ENCODE measurements around the gene ANKRD29.
"Not testable (repeated sequence)": the region's sequence is repeated elsewhere in the genome, so short reads cannot be mapped to it uniquely, and the experiment has no call there.

The ANKRD29 gene

GRCh38 chr18:23613091-23613475 lies 49.6 kb downstream of the ANKRD29 start:
- DNase-seq, result not testable (repeated sequence)

- no peak for DNase-seq
These were observed 50.1 kb downstream of the ANKRD29 start for GRCh38 chr18:23612434-23613090.

- no peak for DNase-seq
These were observed 53.2 kb downstream of the ANKRD29 start for GRCh38 chr18:23609390-23610023.

- DNase-seq, result no peak
These were observed 54.5 kb downstream of the ANKRD29 start for GRCh38 chr18:23608211-23608610.

GRCh38 chr18:23605941-23606340 lies 56.8 kb downstream of the ANKRD29 start:
- no peak for DNase-seq

- no peak for DNase-seq
These were observed 62.9 kb downstream of the ANKRD29 start for GRCh38 chr18:23599809-23600208.

GRCh38 chr18:23596183-23596582 lies 66.5 kb downstream of the ANKRD29 start:
- DNase-seq, result no peak

- no peak for DNase-seq
These were observed 67.1 kb downstream of the ANKRD29 start for GRCh38 chr18:23595591-23595990.

GRCh38 chr18:23593720-23594119 lies 69.0 kb downstream of the ANKRD29 start:
- no peak for DNase-seq

GRCh38 chr18:23592911-23593310 lies 69.8 kb downstream of the ANKRD29 start:
- DNase-seq, result no peak

GRCh38 chr18:23591011-23591410 lies 71.7 kb downstream of the ANKRD29 start:
- DNase-seq, result no peak

- DNase-seq, result no peak
These were observed 73.7 kb downstream of the ANKRD29 start for GRCh38 chr18:23588836-23589560.

- DNase-seq, result no peak
These were observed 75.5 kb downstream of the ANKRD29 start for GRCh38 chr18:23587220-23587642.

GRCh38 chr18:23586249-23587196 lies 76.2 kb downstream of the ANKRD29 start, which contains the start of gene NPC1:
Gene NPC1, minus strand, starts transcription at chr18:23586506. Its CDS starts 163 bp downstream, at chr18:23586343.
- peak; percentile 98 for DNase-seq

- no peak for DNase-seq
These were observed 76.8 kb downstream of the ANKRD29 start for GRCh38 chr18:23585897-23586248.

GRCh38 chr18:23585007-23585871 lies 77.5 kb downstream of the ANKRD29 start:
- DNase-seq, result peak; percentile 45

- DNase-seq, result no peak
These were observed 78.4 kb downstream of the ANKRD29 start for GRCh38 chr18:23584019-23584983.

GRCh38 chr18:23583071-23583865 lies 79.4 kb downstream of the ANKRD29 start:
- no peak for DNase-seq

GRCh38 chr18:23580677-23581367 lies 81.9 kb downstream of the ANKRD29 start:
- no peak for DNase-seq

Measured in NCI-H146 (cell line).